SH-SY5Y (cell line): ENCODE data around the gene FOXO1.

Experiments used
- GATA2 ChIP-seq: IDR thresholded peaks from 2 replicates; pipeline ENCODE4 v1.6.1; 2011; ENCODE audit warnings: mild to moderate bottlenecking, low read depth, low read length
- GATA3 ChIP-seq: IDR thresholded peaks from 2 replicates; pipeline ENCODE4 v1.6.1; 2011; ENCODE audit warnings: low read depth, mild to moderate bottlenecking, low read length, moderate library complexity

- TF ChIP-seq GATA2 = no peak
- no peak for TF ChIP-seq GATA3
Observed at GRCh38 chr13:40615619-40616018, 50.8 kb downstream of the FOXO1 start.
